Measurements from ENCODE around the gene DDX1.
"Not testable (repeated sequence)": the region's sequence is repeated elsewhere in the genome, so short reads cannot be mapped to it uniquely, and the experiment has no call there.

Gene DDX1

GRCh38 chr2:15619938-15620337 is 28.3 kb downstream of the DDX1 start:
- H3K4me3 ChIP-seq = no peak overlapping the region
- no peak for DNase-seq (ENCODE audit: low spot score in 2 of 2)
- H3K4me1 ChIP-seq = no peaks in the 10 kb centered on the region
- H3K27me3 ChIP-seq (ENCODE audit: low read depth) = no peaks in the 10 kb centered on the region
- in situ Hi-C loops (cut with MboI; ENCODE audit: low sequenced_read_pairs) = no loop called here
- H3K9me3 ChIP-seq = no peaks in the 10 kb centered on the region
- H3K36me3 ChIP-seq (replicated peaks) = peaks cover 81% of the 10 kb centered on the region

- Histone ChIP-seq H3K36me3 (replicated peaks) (peaks cover 83% of the 10 kb centered on the region), H3K4me1 (no peaks in the 10 kb centered on the region), H3K27me3 (ENCODE audit: low read depth) (no peaks in the 10 kb centered on the region), H3K9me3 (no peaks in the 10 kb centered on the region), H3K4me3 (no peak overlapping the region)
- no peak for DNase-seq (ENCODE audit: low spot score in 2 of 2)
- in situ Hi-C loops (cut with MboI; ENCODE audit: low sequenced_read_pairs) = no loop called here
Measured at GRCh38 chr2:15620340-15620739, 28.7 kb downstream of the DDX1 start.

GRCh38 chr2:15620857-15621471 is 29.3 kb downstream of the DDX1 start:
- no peak for DNase-seq (ENCODE audit: low spot score in 2 of 2)
- no peaks in the 10 kb centered on the region for H3K9me3 ChIP-seq
- no peaks in the 10 kb centered on the region for H3K27me3 ChIP-seq (ENCODE audit: low read depth)
- no peak overlapping the region for H3K4me3 ChIP-seq
- in situ Hi-C loops (cut with MboI; ENCODE audit: low sequenced_read_pairs) = no loop called here
- peaks cover 84% of the 10 kb centered on the region for H3K36me3 ChIP-seq (replicated peaks)
- H3K4me1 ChIP-seq = no peaks in the 10 kb centered on the region

GRCh38 chr2:15621472-15621870 is 29.8 kb downstream of the DDX1 start:
- H3K27me3 ChIP-seq (ENCODE audit: low read depth); H3K4me3 ChIP-seq; H3K4me1 ChIP-seq; DNase-seq (ENCODE audit: low spot score in 2 of 2); H3K9me3 ChIP-seq; in situ Hi-C loops (cut with MboI; ENCODE audit: low sequenced_read_pairs): not testable (repeated sequence)
- peaks cover 82% of the 10 kb centered on the region for H3K36me3 ChIP-seq (replicated peaks)

GRCh38 chr2:15622214-15622613 is 30.5 kb downstream of the DDX1 start:
- Histone ChIP-seq H3K4me1 (no peaks in the 10 kb centered on the region), H3K36me3 (replicated peaks) (peaks cover 87% of the 10 kb centered on the region), H3K27me3 (ENCODE audit: low read depth) (no peaks in the 10 kb centered on the region), H3K9me3 (no peaks in the 10 kb centered on the region), H3K4me3 (no peak overlapping the region)
- in situ Hi-C loops (cut with MboI; ENCODE audit: low sequenced_read_pairs) = no loop called here
- DNase-seq (ENCODE audit: low spot score in 2 of 2) = no peak

- Histone ChIP-seq H3K36me3 (replicated peaks) (peaks cover 86% of the 10 kb centered on the region), H3K4me3 (no peak overlapping the region), H3K27me3 (ENCODE audit: low read depth) (no peaks in the 10 kb centered on the region), H3K4me1 (no peaks in the 10 kb centered on the region), H3K9me3 (no peaks in the 10 kb centered on the region)
- DNase-seq (ENCODE audit: low spot score in 2 of 2) = no peak
- in situ Hi-C loops (cut with MboI; ENCODE audit: low sequenced_read_pairs) = no loop called here
Measured at GRCh38 chr2:15622614-15623480, 31.2 kb downstream of the DDX1 start.

- H3K27me3 ChIP-seq (ENCODE audit: low read depth) = no peaks in the 10 kb centered on the region
- no peaks in the 10 kb centered on the region for H3K9me3 ChIP-seq
- no peaks in the 10 kb centered on the region for H3K4me1 ChIP-seq
- H3K36me3 ChIP-seq (replicated peaks) = peaks cover 85% of the 10 kb centered on the region
- in situ Hi-C loops (cut with MboI; ENCODE audit: low sequenced_read_pairs) = no loop called here
- no peak for DNase-seq (ENCODE audit: low spot score in 2 of 2)
- no peak overlapping the region for H3K4me3 ChIP-seq
Measured at GRCh38 chr2:15623481-15623796, 31.8 kb downstream of the DDX1 start.

GRCh38 chr2:15623898-15624541 is 32.4 kb downstream of the DDX1 start:
- no peak for DNase-seq (ENCODE audit: low spot score in 2 of 2)
- Histone ChIP-seq H3K9me3 (no peaks in the 10 kb centered on the region), H3K4me3 (no peak overlapping the region), H3K4me1 (no peaks in the 10 kb centered on the region), H3K27me3 (ENCODE audit: low read depth) (no peaks in the 10 kb centered on the region), H3K36me3 (replicated peaks) (peaks cover 85% of the 10 kb centered on the region)
- in situ Hi-C loops (cut with MboI; ENCODE audit: low sequenced_read_pairs) = no loop called here

- Histone ChIP-seq H3K4me3 (no peak overlapping the region), H3K4me1 (no peaks in the 10 kb centered on the region), H3K27me3 (ENCODE audit: low read depth) (no peaks in the 10 kb centered on the region), H3K36me3 (replicated peaks) (peaks cover 85% of the 10 kb centered on the region), H3K9me3 (no peaks in the 10 kb centered on the region)
- in situ Hi-C loops (cut with MboI; ENCODE audit: low sequenced_read_pairs) = loop anchor here (25.0 kb wide), 2 partner anchors 312 to 662 kb away; partner anchors contain the start of gene MYCN
- no peak for DNase-seq (ENCODE audit: low spot score in 2 of 2)
Measured at GRCh38 chr2:15624903-15625302, 33.2 kb downstream of the DDX1 start.

GRCh38 chr2:15625344-15626036 is 33.8 kb downstream of the DDX1 start:
- Histone ChIP-seq H3K4me3 (no peak overlapping the region), H3K27me3 (ENCODE audit: low read depth) (no peaks in the 10 kb centered on the region), H3K36me3 (replicated peaks) (peaks cover 87% of the 10 kb centered on the region), H3K9me3 (no peaks in the 10 kb centered on the region), H3K4me1 (no peaks in the 10 kb centered on the region)
- no peak for DNase-seq (ENCODE audit: low spot score in 2 of 2)
- in situ Hi-C loops (cut with MboI; ENCODE audit: low sequenced_read_pairs) = loop anchor here (25.0 kb wide), 2 partner anchors 312 to 662 kb away; partner anchors contain the start of gene MYCN

- in situ Hi-C loops (cut with MboI; ENCODE audit: low sequenced_read_pairs) = loop anchor here (25.0 kb wide), 2 partner anchors 311 to 661 kb away; partner anchors contain the start of gene MYCN
- Histone ChIP-seq H3K4me1 (no peaks in the 10 kb centered on the region), H3K27me3 (ENCODE audit: low read depth) (no peaks in the 10 kb centered on the region), H3K4me3 (no peak overlapping the region), H3K36me3 (replicated peaks) (peaks cover 87% of the 10 kb centered on the region), H3K9me3 (no peaks in the 10 kb centered on the region)
- DNase-seq (ENCODE audit: low spot score in 2 of 2) = no peak
Measured at GRCh38 chr2:15626126-15626525, 34.5 kb downstream of the DDX1 start.

- H3K36me3 ChIP-seq (replicated peaks) = peaks cover 87% of the 10 kb centered on the region
- in situ Hi-C loops (cut with MboI; ENCODE audit: low sequenced_read_pairs) = loop anchor here (25.0 kb wide), 2 partner anchors 310 to 660 kb away; partner anchors contain the start of gene MYCN
- no peak for DNase-seq (ENCODE audit: low spot score in 2 of 2)
Measured at GRCh38 chr2:15626967-15627366, 35.3 kb downstream of the DDX1 start.

GRCh38 chr2:15627817-15628684 is 36.4 kb downstream of the DDX1 start:
- no peaks in the 10 kb centered on the region for H3K4me1 ChIP-seq
- H3K27me3 ChIP-seq (ENCODE audit: low read depth) = no peaks in the 10 kb centered on the region
- H3K4me3 ChIP-seq = no peak overlapping the region
- H3K9me3 ChIP-seq = no peaks in the 10 kb centered on the region
- H3K36me3 ChIP-seq (replicated peaks) = peaks cover 87% of the 10 kb centered on the region
- in situ Hi-C loops (cut with MboI; ENCODE audit: low sequenced_read_pairs) = loop anchor here (25.0 kb wide), 2 partner anchors 309 to 659 kb away; partner anchors contain the start of gene MYCN
- DNase-seq (ENCODE audit: low spot score in 2 of 2) = no peak

More at GRCh38 chr2:15626967-15627366, 35.3 kb downstream of the DDX1 start:
- no peaks in the 10 kb centered on the region for H3K9me3 ChIP-seq
- H3K27me3 ChIP-seq (ENCODE audit: low read depth) = no peaks in the 10 kb centered on the region
- H3K4me1 ChIP-seq = no peaks in the 10 kb centered on the region
- H3K4me3 ChIP-seq = no peak overlapping the region
